Stimulated activated CD8-positive, alpha-beta memory T cell treated with anti-CD3 and anti-CD28 coated beads, Interleukin-4, amount 100 ng/mL, for 48 hours (primary cell): ENCODE data around the gene GZMM.
A peak's percentile ranks its signal among the peaks of the same experiment; 100 is the strongest.
"Not testable (repeated sequence)": the region's sequence is repeated elsewhere in the genome, so short reads cannot be mapped to it uniquely, and the experiment has no call there.

Experiments
- DNase-seq: peaks from one replicate; pipeline ENCODE4 v3.0.0-alpha.2; 2020

Gene GZMM

GRCh38 chr19:583968-584239 is 40.1 kb downstream of the GZMM start:
- no peak for DNase-seq

GRCh38 chr19:584240-585001 is 40.6 kb downstream of the GZMM start:
- peak; percentile 79 for DNase-seq

GRCh38 chr19:585146-585545 is 41.3 kb downstream of the GZMM start:
- DNase-seq, result not testable (repeated sequence)

DNA sequence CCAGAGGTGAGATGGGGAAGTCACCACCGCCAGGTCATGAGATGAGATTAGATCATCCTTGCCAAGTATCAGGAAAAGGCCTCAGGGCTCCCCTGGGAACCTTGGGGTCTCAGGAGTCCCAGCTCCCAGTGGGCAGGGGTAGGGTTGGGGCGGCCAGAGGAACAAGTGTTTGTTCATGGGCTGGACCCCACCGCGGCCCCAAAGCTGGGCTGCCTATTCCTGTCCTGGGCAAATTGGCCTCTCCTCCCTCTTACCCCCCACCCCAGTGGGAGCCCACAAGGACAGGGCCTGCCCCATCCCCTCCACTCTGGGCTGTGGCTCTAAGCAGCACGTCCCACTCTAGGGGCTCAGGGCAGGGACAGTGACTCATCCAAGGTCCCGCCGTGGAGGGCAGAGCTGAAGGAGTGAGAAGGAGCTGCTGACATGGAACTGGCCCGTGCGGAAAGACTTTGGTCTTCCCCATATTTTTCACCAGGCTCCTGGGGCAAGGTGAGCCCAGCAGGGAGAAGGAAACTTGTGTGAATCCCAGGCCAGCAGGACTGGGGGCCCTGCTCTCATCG is 41.8 kb downstream of the GZMM start:
- no peak for DNase-seq

GRCh38 chr19:588093-588740 is 44.4 kb downstream of the GZMM start:
- peak; percentile 80 for DNase-seq

DNA sequence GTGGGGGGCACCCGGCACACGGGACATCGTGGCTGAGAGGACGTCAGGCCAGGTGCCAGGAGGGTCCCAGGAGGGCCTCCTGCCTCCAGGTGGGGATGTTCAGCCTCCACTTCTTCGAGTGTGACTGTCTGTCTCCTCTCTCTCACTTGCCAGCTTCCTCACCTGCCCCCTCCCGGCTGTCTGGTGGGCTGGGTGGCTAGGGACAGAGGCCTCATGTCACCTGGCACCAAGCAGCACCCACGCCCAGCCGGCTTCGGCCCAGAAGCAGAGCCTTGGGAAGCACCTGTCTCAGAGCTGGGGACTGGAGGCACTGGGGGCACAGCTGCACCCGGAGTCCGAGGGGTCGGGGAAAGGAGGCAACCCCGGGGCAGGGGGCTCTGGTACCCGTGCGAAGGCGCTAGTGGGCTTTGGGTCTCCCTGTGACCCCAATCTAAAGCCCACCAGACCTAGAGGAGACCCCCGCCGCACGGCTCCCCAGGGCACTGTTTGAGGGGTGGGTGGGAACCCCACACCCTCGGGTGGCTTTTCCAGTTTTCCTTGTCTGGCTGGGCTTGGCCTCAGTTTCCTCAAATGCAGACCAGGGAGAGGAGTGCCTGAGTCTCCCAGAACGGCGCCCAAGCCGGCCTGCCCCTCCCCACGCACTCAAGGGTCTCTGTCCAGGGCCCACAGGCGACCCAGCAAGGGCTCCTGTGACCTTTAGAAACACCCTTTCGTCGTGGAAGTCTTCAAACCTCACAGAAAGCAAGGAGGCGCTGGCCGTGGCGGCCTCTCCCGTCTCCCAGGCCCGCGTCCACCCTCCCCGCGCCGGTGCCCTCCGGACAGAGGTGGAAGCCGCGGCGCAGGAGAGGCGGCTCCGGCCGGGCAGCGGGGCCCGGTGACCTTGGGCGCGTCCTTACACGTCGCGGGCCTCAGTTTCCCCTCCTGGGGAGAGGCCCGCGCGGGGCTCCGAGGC is 45.2 kb downstream of the GZMM start:
- no peak for DNase-seq

DNA sequence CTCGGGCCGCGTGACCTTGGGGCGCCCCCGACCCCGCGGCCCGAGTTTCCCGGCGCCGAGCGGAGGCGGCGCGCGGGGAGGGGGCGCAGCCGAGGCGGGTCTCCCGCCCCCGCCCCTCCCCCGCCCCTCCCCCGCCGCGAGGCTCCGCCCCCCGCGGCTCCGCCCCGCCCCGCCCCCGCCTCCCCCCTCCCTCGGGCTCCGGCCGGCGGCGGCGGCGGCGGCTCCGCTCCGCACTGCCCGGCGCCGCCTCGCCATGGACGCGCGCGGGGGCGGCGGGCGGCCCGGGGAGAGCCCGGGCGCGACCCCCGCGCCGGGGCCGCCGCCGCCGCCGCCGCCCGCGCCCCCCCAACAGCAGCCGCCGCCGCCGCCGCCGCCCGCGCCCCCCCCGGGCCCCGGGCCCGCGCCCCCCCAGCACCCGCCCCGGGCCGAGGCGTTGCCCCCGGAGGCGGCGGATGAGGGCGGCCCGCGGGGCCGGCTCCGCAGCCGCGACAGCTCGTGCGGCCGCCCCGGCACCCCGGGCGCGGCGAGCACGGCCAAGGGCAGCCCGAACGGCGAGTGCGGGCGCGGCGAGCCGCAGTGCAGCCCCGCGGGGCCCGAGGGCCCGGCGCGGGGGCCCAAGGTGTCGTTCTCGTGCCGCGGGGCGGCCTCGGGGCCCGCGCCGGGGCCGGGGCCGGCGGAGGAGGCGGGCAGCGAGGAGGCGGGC is 46.0 kb downstream of the GZMM start, which contains the start of gene HCN2:
TSS of gene HCN2 (plus strand) at position 189 of the 703 bp plus-strand sequence. CDS start at position 254, 65 bp downstream.
- no peak for DNase-seq

DNA sequence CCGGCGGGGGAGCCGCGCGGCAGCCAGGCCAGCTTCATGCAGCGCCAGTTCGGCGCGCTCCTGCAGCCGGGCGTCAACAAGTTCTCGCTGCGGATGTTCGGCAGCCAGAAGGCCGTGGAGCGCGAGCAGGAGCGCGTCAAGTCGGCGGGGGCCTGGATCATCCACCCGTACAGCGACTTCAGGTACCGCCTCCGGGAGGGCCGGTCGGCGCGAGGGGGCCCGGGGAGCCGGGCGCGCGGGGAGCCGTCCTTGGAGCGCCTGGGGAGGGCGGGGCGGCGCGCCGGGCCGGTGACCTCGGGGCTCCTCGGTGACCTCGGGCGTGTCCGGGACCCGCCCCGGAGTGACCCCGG is 46.5 kb downstream of the GZMM start:
- DNase-seq, result no peak

- DNase-seq, result no peak
Observed at GRCh38 chr19:590750-591098, 46.9 kb downstream of the GZMM start.

GRCh38 chr19:591099-591958 is 47.5 kb downstream of the GZMM start:
- no peak for DNase-seq

DNA sequence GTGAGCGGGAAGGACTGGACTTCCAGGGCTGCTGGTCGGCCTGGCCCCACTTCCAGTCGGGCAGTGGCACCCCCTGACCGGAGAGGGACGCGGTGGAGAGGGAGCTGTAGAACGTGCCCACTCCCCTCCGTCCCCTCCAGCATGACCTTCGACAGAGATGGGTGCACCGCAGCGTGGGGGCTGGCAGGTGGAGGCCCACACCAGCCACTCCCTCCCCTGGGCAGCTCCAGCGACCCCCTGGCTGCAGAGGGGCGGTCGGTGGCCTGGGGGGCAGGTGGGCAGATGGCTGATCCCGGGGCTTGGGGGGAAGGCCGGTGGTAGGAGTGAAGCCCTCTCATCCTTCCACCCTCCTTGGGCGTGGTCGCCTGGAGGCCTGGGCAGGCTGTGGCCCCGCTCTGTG is 48.2 kb downstream of the GZMM start:
- no peak for DNase-seq

DNA sequence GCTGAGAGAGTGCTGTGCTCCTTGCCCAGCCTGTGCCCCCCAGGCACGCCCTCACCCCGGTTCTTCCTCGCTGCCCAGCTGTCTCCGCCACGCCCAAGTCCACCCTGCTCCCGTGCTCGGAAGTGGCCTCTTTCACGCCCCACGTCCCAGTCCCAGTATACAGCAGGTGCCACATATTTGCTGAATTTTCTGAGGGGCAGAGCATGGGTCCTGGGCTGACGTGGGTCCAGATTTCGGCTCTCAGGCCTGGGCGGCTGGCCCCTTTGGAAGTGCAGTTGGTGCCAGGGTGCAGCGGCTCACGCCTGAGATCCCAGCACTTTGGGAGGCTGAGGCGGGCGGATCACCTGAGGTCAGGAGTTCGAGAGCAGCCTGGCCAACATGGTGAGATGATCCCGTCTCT is 49.2 kb downstream of the GZMM start:
- DNase-seq, result no peak

DNA sequence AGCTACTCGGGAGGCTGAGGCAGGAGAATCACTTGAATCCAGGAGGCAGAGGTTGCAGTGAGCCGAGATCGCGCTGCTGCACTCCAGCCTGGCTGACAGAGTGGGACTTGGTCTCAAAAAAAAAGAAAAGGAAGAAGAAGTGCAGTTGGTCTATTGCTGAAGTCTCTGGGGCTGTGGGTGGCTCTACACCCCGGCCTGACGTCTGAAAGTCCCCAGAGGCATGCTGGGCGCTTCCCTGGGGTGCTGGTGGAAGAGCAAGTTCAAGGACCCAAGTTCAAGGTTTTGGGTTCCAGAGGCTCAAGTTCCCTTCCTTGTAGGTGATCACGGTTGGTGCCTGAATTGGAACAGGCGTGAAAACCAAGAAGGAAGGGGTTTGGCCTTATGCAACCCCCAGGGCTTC is 49.7 kb downstream of the GZMM start:
- no peak for DNase-seq

- DNase-seq, result no peak
Observed at GRCh38 chr19:594265-594870, 50.5 kb downstream of the GZMM start.

- no peak for DNase-seq
Observed at GRCh38 chr19:595326-596262, 51.7 kb downstream of the GZMM start.

DNA sequence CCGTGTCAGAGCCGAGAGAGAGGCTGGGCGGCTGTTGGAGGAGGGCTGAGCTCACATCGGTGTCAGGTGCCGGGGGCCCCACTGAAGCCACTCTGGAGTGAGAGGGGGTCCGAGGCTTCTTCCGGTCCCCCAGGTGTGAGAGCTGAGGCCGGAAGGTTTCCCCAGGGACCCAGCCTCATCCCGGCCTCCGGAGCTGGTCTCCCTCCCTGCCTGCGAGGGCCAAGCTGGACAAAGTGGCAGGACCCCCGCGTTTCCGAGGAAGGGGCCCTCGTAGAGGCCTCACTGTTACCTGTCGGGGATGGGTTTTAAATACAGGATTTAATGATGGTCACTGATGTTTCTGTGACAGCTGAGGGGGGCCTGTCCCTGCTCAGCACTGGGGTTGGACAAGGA is 52.4 kb downstream of the GZMM start:
- no peak for DNase-seq

GRCh38 chr19:597406-598315 is 53.8 kb downstream of the GZMM start:
- peak; percentile 54 for DNase-seq
